GM12878 (cell line): ENCODE measurements around the gene ITGA2.

Experiments
- NRF1 ChIP-seq: conservative IDR thresholded peaks from 2 replicates; pipeline ENCODE4 v1.6.1; 2011; ENCODE audit warnings: mild to moderate bottlenecking, low read depth, low read length, improper control_type of control experiment
- POLR2A ChIP-seq: IDR thresholded peaks from 2 replicates; pipeline ENCODE4 v1.6.1; 2011; ENCODE audit warnings: low read depth, mild to moderate bottlenecking, low read length
- TAF1 ChIP-seq: IDR thresholded peaks from 2 replicates; pipeline ENCODE4 v1.6.1; 2011; ENCODE audit warnings: mild to moderate bottlenecking, low read depth, low read length, borderline replicate concordance
- TF ChIP-seq, protein P1 (sequence below), 3 experiments: IDR thresholded peaks in 2 of 3; conservative IDR thresholded peaks in 1 of 3; 2 replicates each; pipeline ENCODE4 v1.5.1; 2011; ENCODE audit warnings: low read depth in 3 of 3, low read length in 3 of 3, mild to moderate bottlenecking in 3 of 3, control low read depth in 2 of 3, moderate library complexity in 2 of 3, inconsistent platforms in 1 of 3, mixed read lengths in 1 of 3; ENCODE audit not compliant: control insufficient read depth in 2 of 3, insufficient read depth in 1 of 3; ENCODE audit errors: extremely low read depth in 1 of 3
- TF ChIP-seq, protein P2 (sequence below): fragments of 450-650 bp; IDR thresholded peaks from 2 replicates; pipeline ENCODE4 v1.6.1; 2014; ENCODE audit warnings: mild to moderate bottlenecking

DNA sequence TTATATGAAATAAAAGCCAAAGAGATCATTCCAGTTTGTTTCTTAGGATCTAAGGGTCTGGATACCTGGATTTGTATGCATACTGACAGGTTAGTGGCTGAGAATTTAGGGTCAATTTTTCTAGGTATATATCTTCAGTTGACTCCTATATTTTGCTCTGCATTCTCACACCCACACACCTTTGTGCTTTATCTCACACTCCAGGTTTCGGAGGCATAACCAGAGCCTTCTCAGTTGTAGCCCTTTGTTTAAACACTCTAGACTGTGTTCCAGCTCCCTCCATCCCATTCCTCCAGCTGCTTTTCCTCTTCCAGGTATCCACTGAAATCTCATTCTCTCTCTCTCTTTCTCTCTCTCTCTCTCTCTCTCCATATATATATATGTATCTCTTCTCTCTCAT lies 131.0 kb downstream of the ITGA2 start:
- TF ChIP-seq, protein P1, sequence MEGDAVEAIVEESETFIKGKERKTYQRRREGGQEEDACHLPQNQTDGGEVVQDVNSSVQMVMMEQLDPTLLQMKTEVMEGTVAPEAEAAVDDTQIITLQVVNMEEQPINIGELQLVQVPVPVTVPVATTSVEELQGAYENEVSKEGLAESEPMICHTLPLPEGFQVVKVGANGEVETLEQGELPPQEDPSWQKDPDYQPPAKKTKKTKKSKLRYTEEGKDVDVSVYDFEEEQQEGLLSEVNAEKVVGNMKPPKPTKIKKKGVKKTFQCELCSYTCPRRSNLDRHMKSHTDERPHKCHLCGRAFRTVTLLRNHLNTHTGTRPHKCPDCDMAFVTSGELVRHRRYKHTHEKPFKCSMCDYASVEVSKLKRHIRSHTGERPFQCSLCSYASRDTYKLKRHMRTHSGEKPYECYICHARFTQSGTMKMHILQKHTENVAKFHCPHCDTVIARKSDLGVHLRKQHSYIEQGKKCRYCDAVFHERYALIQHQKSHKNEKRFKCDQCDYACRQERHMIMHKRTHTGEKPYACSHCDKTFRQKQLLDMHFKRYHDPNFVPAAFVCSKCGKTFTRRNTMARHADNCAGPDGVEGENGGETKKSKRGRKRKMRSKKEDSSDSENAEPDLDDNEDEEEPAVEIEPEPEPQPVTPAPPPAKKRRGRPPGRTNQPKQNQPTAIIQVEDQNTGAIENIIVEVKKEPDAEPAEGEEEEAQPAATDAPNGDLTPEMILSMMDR (IDR thresholded peaks at IDR 0.05 in 2 of 3, conservative IDR thresholded peaks at IDR 0.05 in 1 of 3; ENCODE audit: control insufficient read depth in 2 of 3, extremely low read depth in 1 of 3, insufficient read depth in 1 of 3, low read depth in 3 of 3, low read length in 3 of 3) = no peak
- TF ChIP-seq POLR2A (no peak), NRF1 (no peak), TAF1 (no peak)
- TF ChIP-seq, protein P2, sequence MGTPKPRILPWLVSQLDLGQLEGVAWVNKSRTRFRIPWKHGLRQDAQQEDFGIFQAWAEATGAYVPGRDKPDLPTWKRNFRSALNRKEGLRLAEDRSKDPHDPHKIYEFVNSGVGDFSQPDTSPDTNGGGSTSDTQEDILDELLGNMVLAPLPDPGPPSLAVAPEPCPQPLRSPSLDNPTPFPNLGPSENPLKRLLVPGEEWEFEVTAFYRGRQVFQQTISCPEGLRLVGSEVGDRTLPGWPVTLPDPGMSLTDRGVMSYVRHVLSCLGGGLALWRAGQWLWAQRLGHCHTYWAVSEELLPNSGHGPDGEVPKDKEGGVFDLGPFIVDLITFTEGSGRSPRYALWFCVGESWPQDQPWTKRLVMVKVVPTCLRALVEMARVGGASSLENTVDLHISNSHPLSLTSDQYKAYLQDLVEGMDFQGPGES = no peak
